Measurements from ENCODE around the gene ASPSCR1. TPM values are rescaled to one million over a fixed set of nuclear protein-coding genes. Genes with fewer than 3 reads are reported as not detected.
A peak's percentile ranks its signal among the peaks of the same experiment; 100 is the strongest.
"Not testable (repeated sequence)": the region's sequence is repeated elsewhere in the genome, so short reads cannot be mapped to it uniquely, and the experiment has no call there.

The ASPSCR1 gene
- total RNA-seq, 1 donor = 23.6 TPM

DNA sequence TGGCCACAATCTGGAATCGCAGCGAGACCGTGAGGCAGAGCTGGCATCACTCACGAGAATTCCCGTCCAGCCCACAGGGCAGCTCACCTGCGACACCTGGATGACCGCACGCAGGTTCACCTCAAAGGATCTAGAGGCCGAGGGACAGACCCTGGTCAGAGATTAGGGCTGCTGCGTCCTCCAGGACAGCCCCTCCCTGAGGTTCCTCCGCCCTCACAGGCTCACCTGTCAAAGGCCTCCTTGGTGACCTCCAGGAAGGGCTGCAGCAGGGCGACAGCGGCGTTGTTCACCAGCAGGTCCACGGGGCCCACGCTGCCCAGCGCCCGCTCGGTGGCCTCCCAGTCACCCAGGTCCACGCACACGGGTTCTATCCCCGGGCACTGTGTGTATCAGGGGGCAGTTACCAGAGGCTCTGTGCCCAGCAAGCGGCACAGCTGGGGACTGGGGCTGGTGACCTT lies 59.2 kb downstream of the ASPSCR1 start:
- TF ChIP-seq, protein P1, sequence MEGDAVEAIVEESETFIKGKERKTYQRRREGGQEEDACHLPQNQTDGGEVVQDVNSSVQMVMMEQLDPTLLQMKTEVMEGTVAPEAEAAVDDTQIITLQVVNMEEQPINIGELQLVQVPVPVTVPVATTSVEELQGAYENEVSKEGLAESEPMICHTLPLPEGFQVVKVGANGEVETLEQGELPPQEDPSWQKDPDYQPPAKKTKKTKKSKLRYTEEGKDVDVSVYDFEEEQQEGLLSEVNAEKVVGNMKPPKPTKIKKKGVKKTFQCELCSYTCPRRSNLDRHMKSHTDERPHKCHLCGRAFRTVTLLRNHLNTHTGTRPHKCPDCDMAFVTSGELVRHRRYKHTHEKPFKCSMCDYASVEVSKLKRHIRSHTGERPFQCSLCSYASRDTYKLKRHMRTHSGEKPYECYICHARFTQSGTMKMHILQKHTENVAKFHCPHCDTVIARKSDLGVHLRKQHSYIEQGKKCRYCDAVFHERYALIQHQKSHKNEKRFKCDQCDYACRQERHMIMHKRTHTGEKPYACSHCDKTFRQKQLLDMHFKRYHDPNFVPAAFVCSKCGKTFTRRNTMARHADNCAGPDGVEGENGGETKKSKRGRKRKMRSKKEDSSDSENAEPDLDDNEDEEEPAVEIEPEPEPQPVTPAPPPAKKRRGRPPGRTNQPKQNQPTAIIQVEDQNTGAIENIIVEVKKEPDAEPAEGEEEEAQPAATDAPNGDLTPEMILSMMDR (IDR thresholded peaks at IDR 0.05; ENCODE audit: insufficient read depth, low read length) = no peak
- DNase-seq (ENCODE audit: low read depth) = no peak
- peak overlapping the region; percentile 79 for H3K4me3 ChIP-seq (ENCODE audit: low read depth, low read length)

GRCh38 chr17:82037092-82037888 lies 59.9 kb downstream of the ASPSCR1 start, which contains the start of gene DCXR:
Gene DCXR, minus strand, starts transcription at chr17:82037697. Its CDS starts 15 bp downstream, at chr17:82037682.
- TF ChIP-seq, protein P1 (IDR thresholded peaks at IDR 0.05; ENCODE audit: insufficient read depth, low read length) = peak; percentile 50

GRCh38 chr17:82037889-82038195 lies 60.4 kb downstream of the ASPSCR1 start:
- TF ChIP-seq, protein P1 (IDR thresholded peaks at IDR 0.05; ENCODE audit: insufficient read depth, low read length) = no peak
- no peak for DNase-seq (ENCODE audit: low read depth)

More at GRCh38 chr17:82037092-82037888, 59.9 kb downstream of the ASPSCR1 start, which contains the start of gene DCXR:
- DNase-seq (ENCODE audit: low read depth) = peak; percentile 92
- H3K4me3 ChIP-seq (ENCODE audit: low read depth, low read length) = peak within 1 kb of the TSS; percentile 79

GRCh38 chr17:82038796-82039409 lies 61.5 kb downstream of the ASPSCR1 start:
- not testable (repeated sequence) for DNase-seq (ENCODE audit: low read depth); H3K4me3 ChIP-seq (ENCODE audit: low read depth, low read length)

More at GRCh38 chr17:82037889-82038195, 60.4 kb downstream of the ASPSCR1 start:
- peak overlapping the region; percentile 63 for H3K4me3 ChIP-seq (ENCODE audit: low read depth, low read length)

DNA sequence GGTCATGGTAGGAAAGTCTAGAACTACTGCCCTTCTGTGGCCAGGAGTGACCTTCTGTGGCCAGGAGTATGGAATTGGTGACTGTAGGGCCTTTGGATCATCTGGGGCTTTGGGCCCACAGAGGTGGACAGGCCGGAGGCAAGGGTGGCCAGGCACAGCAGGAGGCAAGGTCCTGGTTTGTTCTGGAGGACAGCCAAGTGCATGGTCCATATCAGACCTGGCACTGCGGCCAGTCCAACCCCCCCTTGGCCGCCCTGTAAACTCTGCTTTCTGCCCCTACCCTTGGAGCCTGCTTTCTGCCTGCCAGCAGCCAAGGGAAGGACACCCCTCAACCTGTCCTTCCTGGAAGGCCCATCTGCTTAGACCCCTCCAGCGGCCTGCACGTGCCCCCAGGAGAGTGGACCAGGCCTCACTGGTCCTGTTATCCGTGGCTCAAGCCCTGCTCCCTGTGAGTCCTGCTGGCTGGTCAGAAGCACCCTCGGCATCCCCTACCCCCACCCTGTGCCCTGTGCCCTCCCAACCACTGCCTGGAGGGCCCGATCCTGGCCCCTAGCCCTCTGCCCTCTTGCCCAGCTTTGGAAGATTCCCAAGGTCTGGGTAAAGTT lies 62.4 kb downstream of the ASPSCR1 start:
- TF ChIP-seq, protein P1 (IDR thresholded peaks at IDR 0.05; ENCODE audit: insufficient read depth, low read length) = no peak
- DNase-seq (ENCODE audit: low read depth) = no peak
- H3K4me3 ChIP-seq (ENCODE audit: low read depth, low read length) = no peak overlapping the region

DNA sequence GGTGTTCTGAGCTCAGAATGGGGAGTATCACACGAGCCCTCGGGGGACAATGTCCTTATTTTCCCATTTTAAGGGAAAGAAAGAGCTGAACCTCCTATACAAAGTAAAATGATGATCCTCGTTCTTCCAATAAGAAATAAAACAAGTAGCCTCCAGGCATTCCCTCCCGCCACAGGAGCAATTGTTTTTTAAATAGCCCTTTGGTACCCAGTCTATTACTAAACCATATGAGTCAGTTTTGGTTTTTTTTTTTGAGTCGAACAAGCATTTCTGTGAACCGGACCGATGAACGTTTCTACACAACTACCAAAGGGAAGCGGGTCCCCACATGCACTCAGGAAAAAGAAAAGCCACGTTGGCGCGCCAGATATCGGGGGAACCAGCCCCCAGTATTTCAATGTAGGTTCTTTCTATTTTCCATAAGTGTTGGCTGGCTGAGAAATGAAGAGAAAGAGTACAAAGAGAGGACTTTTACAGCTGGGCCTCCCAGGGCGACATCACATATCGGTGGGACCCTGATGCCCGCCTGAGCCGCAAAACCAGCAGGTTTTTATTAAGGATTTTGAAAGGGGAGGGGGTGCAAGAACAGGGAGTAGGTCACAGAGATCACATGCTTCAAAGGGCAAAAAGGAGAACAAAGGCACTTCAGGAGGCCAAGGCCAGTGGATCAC lies 63.9 kb downstream of the ASPSCR1 start:
- DNase-seq (ENCODE audit: low read depth) = no peak
- TF ChIP-seq, protein P1 (IDR thresholded peaks at IDR 0.05; ENCODE audit: insufficient read depth, low read length) = no peak
- H3K4me3 ChIP-seq (ENCODE audit: low read depth, low read length) = no peak overlapping the region
